H9 (cell line): ENCODE results near the gene SLC29A2. TPM values are rescaled to one million over a fixed set of nuclear protein-coding genes. Genes with fewer than 3 reads are reported as not detected.

ENCODE experiments used
- DNase-seq: peaks from one replicate; pipeline ENCODE4 v3.0.0-alpha.2; 2017
- H2AFZ ChIP-seq: one replicate; pipeline ENCODE4 v1.6.1; 2013; ENCODE audit warnings: mild to moderate bottlenecking, low read length, control low read depth, moderate library complexity
- H2AK5ac ChIP-seq: 2 replicates; pipeline ENCODE4 v1.6.1; 2013; ENCODE audit warnings: low read length, control low read depth, mixed read lengths; ENCODE audit not compliant: insufficient read length
- H2BK120ac ChIP-seq: one replicate; pipeline ENCODE4 v1.6.1; 2013; ENCODE audit warnings: low read depth, mild to moderate bottlenecking, low read length, control low read depth, inconsistent platforms; ENCODE audit not compliant: poor library complexity, severe bottlenecking
- H2BK12ac ChIP-seq: 2 replicates; pipeline ENCODE4 v1.6.1; 2013; ENCODE audit warnings: low read length, control low read depth, mixed read lengths, low read depth; ENCODE audit not compliant: insufficient read length
- H2BK15ac ChIP-seq: 2 replicates; pipeline ENCODE4 v1.6.1; 2013; ENCODE audit warnings: low read depth, low read length, control low read depth
- H2BK20ac ChIP-seq: one replicate; pipeline ENCODE4 v1.6.1; 2013; ENCODE audit warnings: low read depth, mild to moderate bottlenecking, low read length, control low read depth, inconsistent platforms; ENCODE audit not compliant: poor library complexity, severe bottlenecking
- H2BK5ac ChIP-seq: 2 replicates; pipeline ENCODE4 v1.6.1; 2013; ENCODE audit warnings: low read length, control low read depth, mixed read lengths; ENCODE audit not compliant: insufficient read length
- H3K14ac ChIP-seq: 2 replicates; pipeline ENCODE4 v1.6.1; 2013; ENCODE audit warnings: low read length, control low read depth; ENCODE audit not compliant: insufficient read depth
- H3K18ac ChIP-seq: 2 replicates; pipeline ENCODE4 v1.6.1; 2013; ENCODE audit warnings: low read depth, mild to moderate bottlenecking, mixed read lengths, low read length, control low read depth; ENCODE audit not compliant: insufficient read length
- H3K23ac ChIP-seq: 2 replicates; pipeline ENCODE4 v1.6.1; 2013; ENCODE audit warnings: low read length, control low read depth, mixed read lengths, low read depth; ENCODE audit not compliant: insufficient read length
- H3K23me2 ChIP-seq: 2 replicates; pipeline ENCODE4 v1.6.1; 2013; ENCODE audit warnings: low read depth, mild to moderate bottlenecking, mixed read lengths, low read length, control low read depth; ENCODE audit not compliant: insufficient read length, poor library complexity, severe bottlenecking
- H3K27ac ChIP-seq: 2 replicates; pipeline ENCODE4 v1.5.1; 2013; ENCODE audit warnings: low read length, control low read depth, mixed read lengths, low read depth; ENCODE audit not compliant: insufficient read length
- H3K27me3 ChIP-seq: 2 replicates; pipeline ENCODE4 v1.6.1; 2013; ENCODE audit warnings: low read length, control low read depth, inconsistent platforms; ENCODE audit not compliant: insufficient read depth
- H3K4ac ChIP-seq: 2 replicates; pipeline ENCODE4 v1.6.1; 2013; ENCODE audit warnings: low read depth, mild to moderate bottlenecking, control low read depth, inconsistent platforms, low read length, moderate library complexity
- H3K4me1 ChIP-seq: 2 replicates; pipeline ENCODE4 v1.6.1; 2013; ENCODE audit warnings: low read length, control low read depth, inconsistent platforms; ENCODE audit not compliant: insufficient read depth
- H3K4me2 ChIP-seq: 2 replicates; pipeline ENCODE4 v1.6.1; 2013; ENCODE audit warnings: low read length, control low read depth, mixed read lengths; ENCODE audit not compliant: insufficient read length, insufficient read depth
- H3K56ac ChIP-seq: 2 replicates; pipeline ENCODE4 v1.6.1; 2013; ENCODE audit warnings: low read depth, mild to moderate bottlenecking, mixed read lengths, low read length, control low read depth; ENCODE audit not compliant: insufficient read length
- H3K79me1 ChIP-seq: 2 replicates; pipeline ENCODE4 v1.6.1; 2013; ENCODE audit warnings: low read depth, mild to moderate bottlenecking, moderate library complexity, low read length, control low read depth, inconsistent platforms; ENCODE audit not compliant: insufficient read depth, poor library complexity, severe bottlenecking
- H3K79me2 ChIP-seq: 2 replicates; pipeline ENCODE4 v1.6.1; 2013; ENCODE audit warnings: low read length, control low read depth, inconsistent platforms; ENCODE audit not compliant: insufficient read depth
- H3K9ac ChIP-seq: 2 replicates; pipeline ENCODE4 v1.6.1; 2013; ENCODE audit warnings: low read length, control low read depth, mixed read lengths; ENCODE audit not compliant: insufficient read length; ENCODE audit errors: extremely low read depth
- H3K9me3 ChIP-seq: one replicate; pipeline ENCODE4 v1.6.1; 2013; ENCODE audit warnings: low read depth, low read length, inconsistent platforms; ENCODE audit not compliant: control insufficient read depth
- H3T11ph ChIP-seq: one replicate; pipeline ENCODE4 v1.6.1; 2013; ENCODE audit warnings: mild to moderate bottlenecking, low read length, control low read depth, inconsistent platforms
- H4K20me1 ChIP-seq: one replicate; pipeline ENCODE4 v1.6.1; 2013; ENCODE audit not compliant: control insufficient read depth, insufficient read length, insufficient read depth
- H4K5ac ChIP-seq: 2 replicates; pipeline ENCODE4 v1.6.1; 2013; ENCODE audit warnings: low read depth, mild to moderate bottlenecking, mixed read lengths, low read length, control low read depth; ENCODE audit not compliant: insufficient read length
- H4K8ac ChIP-seq: replicated peaks from 2 replicates; pipeline ENCODE4 v1.6.1; 2013; ENCODE audit warnings: low read length, control low read depth, mixed read lengths, low read depth; ENCODE audit not compliant: insufficient read length
- H4K91ac ChIP-seq: 2 replicates; pipeline ENCODE4 v1.6.1; 2013; ENCODE audit warnings: low read depth, mild to moderate bottlenecking, moderate library complexity, mixed read lengths, low read length, control low read depth; ENCODE audit not compliant: insufficient read length
- H3K27ac Mint-ChIP-seq, 3 experiments: 2 replicates in 2 of 3; 3 replicates in 1 of 3; pipeline ENCODE4 v1.8.0; 2020 to 2021; ENCODE audit warnings: mixed read lengths in 3 of 3, mild to moderate bottlenecking in 1 of 3, moderate library complexity in 1 of 3
- H3K27me3 Mint-ChIP-seq: 2 replicates; pipeline ENCODE4 v1.8.0; 2021; ENCODE audit warnings: low read depth, mild to moderate bottlenecking, moderate library complexity, mixed read lengths
- H3K36me3 Mint-ChIP-seq, 3 experiments: 2 replicates in 2 of 3; 3 replicates in 1 of 3; pipeline ENCODE4 v1.8.0; 2020 to 2021; ENCODE audit warnings: low read depth in 3 of 3, mixed read lengths in 3 of 3; ENCODE audit not compliant: insufficient read depth in 1 of 3
- H3K4me1 Mint-ChIP-seq, 2 experiments: 2 replicates each; pipeline ENCODE4 v1.8.0; 2020; ENCODE audit warnings: mixed read lengths in 2 of 2
- H3K4me3 Mint-ChIP-seq, 2 experiments: 2 replicates in 1 of 2; 3 replicates in 1 of 2; pipeline ENCODE4 v1.8.0; 2020 to 2021; ENCODE audit warnings: mild to moderate bottlenecking in 2 of 2, mixed read lengths in 2 of 2, moderate library complexity in 1 of 2
- H3K9me3 Mint-ChIP-seq, 2 experiments: 2 replicates in 1 of 2; 3 replicates in 1 of 2; pipeline ENCODE4 v1.8.0; 2020; ENCODE audit warnings: mild to moderate bottlenecking in 2 of 2, mixed read lengths in 2 of 2, moderate library complexity in 1 of 2
- WGBS: extraction: QIAGEN DNeasy Blood & Tissue Kit; methylation state at CpG from one replicate; pipeline ENCODE4 v1.1.7; 2013; ENCODE audit warnings: missing lambda C conversion rate, low lambda C conversion rate, mixed read lengths; ENCODE audit not compliant: insufficient read length; ENCODE audit errors: extremely low coverage; 5-methylcytosine and 5-hydroxymethylcytosine counted together
- total RNA-seq: library from RNA; stranded (reverse); gene quantifications from 2 replicates; pipeline ENCODE4 v1.2.1, GENCODE V29; 2021
- TF ChIP-seq, protein P1 (sequence below): fragments of 200-600 bp; sonication (generic); conservative IDR thresholded peaks from 3 replicates; pipeline ENCODE4 v1.8.0; 2021; ENCODE audit warnings: antibody characterized with exemption, mild to moderate bottlenecking

The SLC29A2 gene
- total RNA-seq, 1 experiment from 2014 or later: 29.8 TPM

DNA sequence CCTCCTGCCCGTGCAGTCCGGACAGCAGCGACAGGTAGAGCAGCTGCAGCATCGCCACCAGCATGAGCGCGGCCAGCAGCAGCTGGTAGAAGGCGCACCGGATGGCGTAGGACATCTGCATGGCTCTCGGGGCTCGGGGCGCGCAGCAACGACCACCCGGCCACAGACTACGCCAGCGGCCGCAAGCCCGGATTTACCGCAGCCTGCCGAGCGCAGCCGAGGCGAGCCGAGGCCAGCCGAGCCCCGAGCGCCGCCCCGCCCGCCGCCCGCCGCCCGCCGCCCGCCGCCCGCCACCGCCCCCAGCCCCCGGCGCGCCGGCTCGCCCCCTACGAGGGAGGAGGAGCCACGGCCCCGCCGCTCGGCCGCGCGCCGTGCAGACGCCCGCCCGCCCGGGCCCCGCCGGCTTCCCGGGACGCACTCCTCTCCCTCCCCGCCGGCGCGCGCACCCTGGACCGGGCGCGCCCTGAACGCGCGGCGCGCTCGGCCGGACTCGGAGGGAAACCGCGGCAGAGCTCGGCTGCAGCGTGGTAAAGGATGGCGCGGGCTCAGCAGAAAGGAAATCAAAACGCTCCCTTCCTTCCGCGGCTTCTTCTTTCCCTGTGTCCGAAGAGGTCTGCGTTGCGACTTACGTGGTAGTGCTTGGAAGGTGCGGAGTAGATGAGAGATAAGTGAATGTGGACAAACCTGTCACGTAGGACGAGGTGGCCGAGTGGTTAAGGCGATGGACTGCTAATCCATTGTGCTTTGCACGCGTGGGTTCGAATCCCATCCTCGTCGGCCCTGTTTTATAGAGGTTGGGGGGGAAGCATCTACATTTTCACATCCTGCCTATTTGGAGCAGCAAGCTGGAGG lies 23.9 kb downstream of the SLC29A2 start, which contains the start of gene B4GAT1:
Gene B4GAT1, minus strand, starts transcription at position 205 of the 852 bp plus-strand sequence. Its CDS starts 84 bp downstream, at position 121.
- H4K5ac ChIP-seq: no peak within 1 kb of the TSS
- no peak within 1 kb of the TSS for H2BK12ac ChIP-seq
- peaks cover 3% of the 10 kb centered on the region for H4K20me1 ChIP-seq
- peak within 1 kb of the TSS; percentile 67 for H3K4me2 ChIP-seq
- H3K4me3 Mint-ChIP-seq: peak within 1 kb of the TSS; percentile 95 to 98
- H2AK5ac ChIP-seq: no peak within 1 kb of the TSS
- peaks cover 18% of the 10 kb centered on the region for H3K23me2 ChIP-seq
- peaks cover 0 to 3% of the 10 kb centered on the region in 2 experiments; a peak in 4 of 5 replicates for H3K9me3 Mint-ChIP-seq
- H4K91ac ChIP-seq: no peak within 1 kb of the TSS
- H3K4ac ChIP-seq: no peak within 1 kb of the TSS
- H3K14ac ChIP-seq: peak within 1 kb of the TSS; percentile 81; the same call in 1 of the 2 replicates
- no peaks in the 10 kb centered on the region for H3K79me1 ChIP-seq
- no peak within 1 kb of the TSS for H3K56ac ChIP-seq
- H4K8ac ChIP-seq: no peak within 1 kb of the TSS
- no peak within 1 kb of the TSS for H2BK120ac ChIP-seq
- no peak within 1 kb of the TSS for H3T11ph ChIP-seq
- peak within 1 kb of the TSS; percentile 37 for H3K18ac ChIP-seq
- H3K4me1 ChIP-seq: no peaks in the 10 kb centered on the region
- H3K9ac ChIP-seq: peak within 1 kb of the TSS; percentile 80
- peak within 1 kb of the TSS; percentile 77 to 93 (median 93) for H3K27ac Mint-ChIP-seq
- H3K36me3 Mint-ChIP-seq: peaks cover 5 to 14% (median 5%) of the 10 kb centered on the region in 3 experiments; a peak in 5 of 7 replicates
- TF ChIP-seq, protein P1, sequence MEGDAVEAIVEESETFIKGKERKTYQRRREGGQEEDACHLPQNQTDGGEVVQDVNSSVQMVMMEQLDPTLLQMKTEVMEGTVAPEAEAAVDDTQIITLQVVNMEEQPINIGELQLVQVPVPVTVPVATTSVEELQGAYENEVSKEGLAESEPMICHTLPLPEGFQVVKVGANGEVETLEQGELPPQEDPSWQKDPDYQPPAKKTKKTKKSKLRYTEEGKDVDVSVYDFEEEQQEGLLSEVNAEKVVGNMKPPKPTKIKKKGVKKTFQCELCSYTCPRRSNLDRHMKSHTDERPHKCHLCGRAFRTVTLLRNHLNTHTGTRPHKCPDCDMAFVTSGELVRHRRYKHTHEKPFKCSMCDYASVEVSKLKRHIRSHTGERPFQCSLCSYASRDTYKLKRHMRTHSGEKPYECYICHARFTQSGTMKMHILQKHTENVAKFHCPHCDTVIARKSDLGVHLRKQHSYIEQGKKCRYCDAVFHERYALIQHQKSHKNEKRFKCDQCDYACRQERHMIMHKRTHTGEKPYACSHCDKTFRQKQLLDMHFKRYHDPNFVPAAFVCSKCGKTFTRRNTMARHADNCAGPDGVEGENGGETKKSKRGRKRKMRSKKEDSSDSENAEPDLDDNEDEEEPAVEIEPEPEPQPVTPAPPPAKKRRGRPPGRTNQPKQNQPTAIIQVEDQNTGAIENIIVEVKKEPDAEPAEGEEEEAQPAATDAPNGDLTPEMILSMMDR: no peak
- no peak within 1 kb of the TSS for H2BK20ac ChIP-seq
- no peaks in the 10 kb centered on the region for H3K9me3 ChIP-seq
- H2AFZ ChIP-seq: no peak within 1 kb of the TSS
- H2BK5ac ChIP-seq: no peak within 1 kb of the TSS
- H2BK15ac ChIP-seq: no peak within 1 kb of the TSS
- DNase-seq: peak; percentile 83
- peaks cover 4% of the 10 kb centered on the region for H3K27me3 Mint-ChIP-seq
- H3K27ac ChIP-seq: no peak within 1 kb of the TSS
- H3K23ac ChIP-seq: no peak within 1 kb of the TSS
- H3K27me3 ChIP-seq: no peaks in the 10 kb centered on the region
- WGBS: no CpG with 5 or more reads among the region's 101 CpGs
- peaks cover 26 to 28% of the 10 kb centered on the region in 2 experiments for H3K4me1 Mint-ChIP-seq
- H3K79me2 ChIP-seq: peaks cover 2% of the 10 kb centered on the region; the same call in 1 of the 2 replicates
